CD4-positive, CD25-positive, alpha-beta regulatory T cell (primary cell): Measurements from ENCODE around the gene PELI3. TPM values are rescaled to one million over a fixed set of nuclear protein-coding genes. Genes with fewer than 3 reads are reported as not detected.
"Not testable (repeated sequence)": the region's sequence is repeated elsewhere in the genome, so short reads cannot be mapped to it uniquely, and the experiment has no call there.

Source experiments
- ATAC-seq, 2 donors: fragments of 150-1000 bp; cut with Tn5 transposase; one replicate each; pipeline ENCODE4 v1.10.0; 2021; ENCODE audit warnings: low read depth in 2 of 2, moderate number of reproducible peaks in 2 of 2, moderate library complexity in 1 of 2
- DNase-seq, 3 donors: peaks; one replicate each; pipeline versions ENCODE4 v3.0.0 to v3.0.0-alpha.2; 2012 to 2022; ENCODE audit warnings: mixed read lengths in 1 of 3
- H3K27ac ChIP-seq: one replicate; pipeline ENCODE4 v1.7.0; 2013; ENCODE audit warnings: mild to moderate bottlenecking, low read length; ENCODE audit not compliant: insufficient read depth, poor library complexity, severe bottlenecking
- H3K27me3 ChIP-seq: one replicate; pipeline ENCODE4 v1.7.0; 2013; ENCODE audit warnings: low read length; ENCODE audit not compliant: control insufficient read depth, insufficient read depth
- H3K36me3 ChIP-seq: one replicate; pipeline ENCODE4 v1.7.0; 2013; ENCODE audit warnings: mild to moderate bottlenecking, low read length, moderate library complexity; ENCODE audit not compliant: control insufficient read depth, insufficient read depth
- H3K4me1 ChIP-seq: 2 replicates; pipeline ENCODE4 v1.7.0; 2013; ENCODE audit warnings: mild to moderate bottlenecking, low read length; ENCODE audit not compliant: insufficient read depth, control insufficient read depth, poor library complexity, severe bottlenecking
- H3K4me3 ChIP-seq: one replicate; pipeline ENCODE4 v1.7.0; 2013; ENCODE audit warnings: low read depth, mild to moderate bottlenecking, low read length, moderate library complexity
- H3K9me3 ChIP-seq, 2 experiments: 1 replicate in 1 of 2; 2 replicates in 1 of 2; pipeline ENCODE4 v1.7.0; 2013; ENCODE audit warnings: low read length in 2 of 2, mild to moderate bottlenecking in 1 of 2, moderate library complexity in 1 of 2; ENCODE audit not compliant: control insufficient read depth in 2 of 2
- H3K27ac Mint-ChIP-seq, 3 donors: one replicate each; pipeline ENCODE4 v1.8.0; 2020 to 2022; ENCODE audit warnings: mild to moderate bottlenecking in 3 of 3, mixed read lengths in 3 of 3, moderate library complexity in 2 of 3
- H3K27me3 Mint-ChIP-seq: one replicate; pipeline ENCODE4 v1.8.0; 2022; ENCODE audit warnings: mild to moderate bottlenecking, mixed read lengths
- H3K36me3 Mint-ChIP-seq: one replicate; pipeline ENCODE4 v1.8.0; 2020; ENCODE audit warnings: mixed read lengths
- H3K4me1 Mint-ChIP-seq, 4 donors: one replicate each; pipeline ENCODE4 v1.8.0; 2020 to 2022; ENCODE audit warnings: mixed read lengths in 4 of 4, mild to moderate bottlenecking in 1 of 4
- H3K4me3 Mint-ChIP-seq, 4 donors: one replicate each; pipeline ENCODE4 v1.8.0; 2020 to 2022; ENCODE audit warnings: mild to moderate bottlenecking in 4 of 4, mixed read lengths in 4 of 4, moderate library complexity in 3 of 4
- H3K9me3 Mint-ChIP-seq, 7 donors: one replicate each; pipeline ENCODE4 v1.8.0; 2020 to 2022; ENCODE audit warnings: mixed read lengths in 7 of 7, mild to moderate bottlenecking in 3 of 7, moderate library complexity in 2 of 7
- polyA plus RNA-seq, 4 donors: library from polyadenylated mRNA; unstranded; fragments of 300-500 nt; fragmentation: Illumina TruSeq; gene quantifications; one replicate each; pipeline ENCODE4 v1.2.3, GENCODE V29; 2021
- total RNA-seq: library from RNA; stranded (reverse); gene quantifications from one replicate; pipeline ENCODE4 v1.2.3, GENCODE V29; 2022

The PELI3 gene
- total and polyA plus RNA-seq, 5 donors from 2014 or later = 4.4 to 9.6 (median 6.5) TPM

- DNase-seq (peak; percentile 69 to 86 (median 75)), ATAC-seq (peak; percentile 85 to 88)
- Histone ChIP-seq H3K4me3 (no peak overlapping the region), H3K36me3 (no peaks in the 10 kb centered on the region), H3K4me1 (no peaks in the 10 kb centered on the region), H3K27ac (no peak overlapping the region), H3K27me3 (peaks cover 22% of the 10 kb centered on the region), H3K9me3 (no peaks in the 10 kb centered on the region)
- no peak overlapping the region for H3K27ac Mint-ChIP-seq
- no peaks in the 10 kb centered on the region for H3K36me3 Mint-ChIP-seq
- H3K4me1 Mint-ChIP-seq = peaks cover 2 to 13% (median 4%) of the 10 kb centered on the region in 4 donors
- peaks cover 0 to 6% (median 0%) of the 10 kb centered on the region in 7 donors for H3K9me3 Mint-ChIP-seq
- H3K27me3 Mint-ChIP-seq = peaks cover 20% of the 10 kb centered on the region
- peak overlapping the region in 1 of 4 donors; percentile 52 for H3K4me3 Mint-ChIP-seq
Measured at GRCh38 chr11:66421492-66422205, 45.1 kb upstream of the PELI3 start.

GRCh38 chr11:66426314-66426713 lies 40.4 kb upstream of the PELI3 start:
- Mint-ChIP-seq H3K4me3 (no peak overlapping the region), H3K4me1 (peaks cover 0 to 7% (median 5%) of the 10 kb centered on the region in 4 donors), H3K36me3 (peaks cover 5% of the 10 kb centered on the region), H3K9me3 (peaks cover 0 to 1% (median 0%) of the 10 kb centered on the region in 7 donors), H3K27me3 (peaks cover 6% of the 10 kb centered on the region), H3K27ac (no peak overlapping the region)
- H3K4me1 ChIP-seq = no peaks in the 10 kb centered on the region
- no peak overlapping the region for H3K27ac ChIP-seq
- DNase-seq = no peak
- H3K27me3 ChIP-seq = no peaks in the 10 kb centered on the region
- H3K9me3 ChIP-seq = no peaks in the 10 kb centered on the region
- no peak overlapping the region for H3K4me3 ChIP-seq
- H3K36me3 ChIP-seq = no peaks in the 10 kb centered on the region
- no peak for ATAC-seq

GRCh38 chr11:66428933-66429332 lies 37.8 kb upstream of the PELI3 start:
- Mint-ChIP-seq H3K4me3 (no peak overlapping the region), H3K27me3 (no peaks in the 10 kb centered on the region), H3K27ac (no peak overlapping the region), H3K36me3 (peaks cover 10% of the 10 kb centered on the region), H3K4me1 (peaks cover 0 to 7% (median 2%) of the 10 kb centered on the region in 4 donors), H3K9me3 (peaks cover 0 to 1% (median 0%) of the 10 kb centered on the region in 7 donors)
- ATAC-seq (no peak), DNase-seq (no peak)
- no peak overlapping the region for H3K4me3 ChIP-seq
- H3K9me3 ChIP-seq = no peaks in the 10 kb centered on the region
- no peak overlapping the region for H3K27ac ChIP-seq
- H3K27me3 ChIP-seq = no peaks in the 10 kb centered on the region
- H3K36me3 ChIP-seq = no peaks in the 10 kb centered on the region
- no peaks in the 10 kb centered on the region for H3K4me1 ChIP-seq

- H3K4me1 Mint-ChIP-seq = peaks cover 0 to 7% (median 2%) of the 10 kb centered on the region in 4 donors
- no peaks in the 10 kb centered on the region for H3K27me3 Mint-ChIP-seq
- peak overlapping the region in 1 of 3 donors; percentile 26 for H3K27ac Mint-ChIP-seq
- peak in 1 of 2 donors; percentile 64 for ATAC-seq
- Histone ChIP-seq H3K27me3 (no peaks in the 10 kb centered on the region), H3K9me3 (no peaks in the 10 kb centered on the region), H3K4me1 (no peaks in the 10 kb centered on the region), H3K4me3 (no peak overlapping the region), H3K27ac (no peak overlapping the region), H3K36me3 (peaks cover 4% of the 10 kb centered on the region)
- H3K4me3 Mint-ChIP-seq = peak overlapping the region in 1 of 4 donors; percentile 7
- DNase-seq = peak; percentile 46 to 77 (median 58)
- no peaks in the 10 kb centered on the region for H3K9me3 Mint-ChIP-seq
- peaks cover 14% of the 10 kb centered on the region for H3K36me3 Mint-ChIP-seq
Measured at GRCh38 chr11:66429983-66430602, 36.6 kb upstream of the PELI3 start.

- not testable (repeated sequence) for H3K4me1 Mint-ChIP-seq, H3K27me3 ChIP-seq, DNase-seq, H3K27me3 Mint-ChIP-seq, H3K27ac ChIP-seq, H3K27ac Mint-ChIP-seq, H3K9me3 ChIP-seq, H3K9me3 Mint-ChIP-seq, H3K4me3 Mint-ChIP-seq, ATAC-seq, H3K4me3 ChIP-seq, H3K4me1 ChIP-seq
- H3K36me3 Mint-ChIP-seq = peaks cover 17% of the 10 kb centered on the region
- H3K36me3 ChIP-seq = peaks cover 15% of the 10 kb centered on the region
Measured at GRCh38 chr11:66431287-66431686, 35.4 kb upstream of the PELI3 start.

- not testable (repeated sequence) for H3K4me1 Mint-ChIP-seq, H3K4me1 ChIP-seq, ATAC-seq, DNase-seq, H3K9me3 Mint-ChIP-seq, H3K4me3 ChIP-seq, H3K4me3 Mint-ChIP-seq, H3K27ac Mint-ChIP-seq, H3K27me3 ChIP-seq, H3K27ac ChIP-seq, H3K27me3 Mint-ChIP-seq, H3K9me3 ChIP-seq
- peaks cover 22% of the 10 kb centered on the region for H3K36me3 Mint-ChIP-seq
- H3K36me3 ChIP-seq = peaks cover 20% of the 10 kb centered on the region
Measured at GRCh38 chr11:66431871-66432329, 34.8 kb upstream of the PELI3 start.

GRCh38 chr11:66432597-66432996 lies 34.1 kb upstream of the PELI3 start:
- no peaks in the 10 kb centered on the region for H3K9me3 ChIP-seq
- H3K4me1 ChIP-seq = no peaks in the 10 kb centered on the region
- no peak overlapping the region for H3K27ac ChIP-seq
- H3K36me3 Mint-ChIP-seq = peaks cover 22% of the 10 kb centered on the region
- no peak overlapping the region for H3K27ac Mint-ChIP-seq
- peak overlapping the region in 1 of 4 donors; percentile 25 for H3K4me3 Mint-ChIP-seq
- DNase-seq (no peak), ATAC-seq (no peak)
- H3K36me3 ChIP-seq = peaks cover 23% of the 10 kb centered on the region
- no peaks in the 10 kb centered on the region for H3K9me3 Mint-ChIP-seq
- no peaks in the 10 kb centered on the region for H3K27me3 ChIP-seq
- no peaks in the 10 kb centered on the region for H3K27me3 Mint-ChIP-seq
- no peak overlapping the region for H3K4me3 ChIP-seq
- peaks cover 0 to 7% (median 3%) of the 10 kb centered on the region in 4 donors for H3K4me1 Mint-ChIP-seq
